HG03159 (cell line): ENCODE data around the gene NADK.
"Not testable (repeated sequence)": the region's sequence is repeated elsewhere in the genome, so short reads cannot be mapped to it uniquely, and the experiment has no call there.

ENCODE experiments used
- ATAC-seq: cut with Tn5 transposase; IDR thresholded peaks from one replicate; pipeline ENCODE4 v1.9.1; 2021; ENCODE audit warnings: mild to moderate bottlenecking, moderate library complexity; ENCODE audit not compliant: unreplicated experiment

NADK gene

GRCh38 chr1:1707897-1708296, 70.4 kb downstream of the NADK start:
- ATAC-seq: not testable (repeated sequence)

GRCh38 chr1:1707241-1707640, 71.0 kb downstream of the NADK start:
- not testable (repeated sequence) for ATAC-seq

- not testable (repeated sequence) for ATAC-seq
These were observed 72.6 kb downstream of the NADK start for GRCh38 chr1:1705623-1706022.

GRCh38 chr1:1704284-1704957, 73.8 kb downstream of the NADK start:
- not testable (repeated sequence) for ATAC-seq

- ATAC-seq: no peak
These were observed 74.5 kb downstream of the NADK start for GRCh38 chr1:1703796-1704195.

GRCh38 chr1:1702506-1702905, 75.8 kb downstream of the NADK start:
- not testable (repeated sequence) for ATAC-seq
